PC-3 (cell line): ENCODE measurements around the gene TUBGCP3. TPM values are rescaled to one million over a fixed set of nuclear protein-coding genes. Genes with fewer than 3 reads are reported as not detected.

ENCODE experiments used
- ATAC-seq: fragments of 200-7000 bp; cut with Tn5 transposase; 2 replicates; pipeline ENCODE4 v1.9.1; 2020; ENCODE audit warnings: mild to moderate bottlenecking, moderate library complexity
- BruUV-seq: library from RNA; stranded (reverse); fragments of 400-500 nt; replicated peaks from 2 replicates; lab custom pipeline; 2021; lab: Mats Ljungman, UMichigan
- CTCF ChIA-PET: fragments of 300-600 bp; sonication (Branson Sonifier 250); formaldehyde crosslinking; loops from one replicate; lab custom pipeline; 2022; ENCODE audit warnings: antibody characterized with exemption; lab: Charles Lee
- POLR2A ChIA-PET: fragments of 300-600 bp; sonication (Branson Sonifier 250); formaldehyde crosslinking; loops from one replicate; lab custom pipeline; 2022; ENCODE audit warnings: antibody characterized with exemption; ENCODE audit not compliant: unreplicated experiment; lab: Charles Lee
- DNase-seq: peaks from one replicate; pipeline ENCODE4 v3.0.0-alpha.2; 2015
- H2AFZ ChIP-seq: fragments of 300-600 bp; sonication (generic); 2 replicates; pipeline ENCODE4 v1.6.0; 2016; ENCODE audit warnings: antibody characterized with exemption, low read length
- H3F3A ChIP-seq: fragments of 300-600 bp; sonication (generic); one replicate; pipeline ENCODE4 v1.6.0; 2017; ENCODE audit warnings: antibody characterized with exemption, low read length, control low read depth, mild to moderate bottlenecking; ENCODE audit not compliant: unreplicated experiment
- H3K27ac ChIP-seq: fragments of 300-600 bp; sonication (generic); 2 replicates; pipeline ENCODE4 v1.5.1; 2016; ENCODE audit warnings: mild to moderate bottlenecking, low read length
- H3K27me3 ChIP-seq: fragments of 300-600 bp; sonication (generic); 2 replicates; pipeline ENCODE4 v1.6.1; 2016; ENCODE audit warnings: low read length, mixed read lengths
- H3K36me3 ChIP-seq: fragments of 300-600 bp; sonication (generic); 2 replicates; pipeline ENCODE4 v1.6.1; 2016; ENCODE audit warnings: low read depth, mixed run types, low read length, mixed read lengths
- H3K4me1 ChIP-seq: fragments of 300-600 bp; sonication (generic); 2 replicates; pipeline ENCODE4 v1.5.1; 2016; ENCODE audit warnings: low read length; ENCODE audit not compliant: insufficient read depth
- H3K4me2 ChIP-seq: fragments of 300-600 bp; sonication (generic); 2 replicates; pipeline ENCODE4 v1.6.0; 2016; ENCODE audit warnings: low read length
- H3K4me3 ChIP-seq: fragments of 300-600 bp; sonication (generic); 2 replicates; pipeline ENCODE4 v1.5.1; 2016; ENCODE audit warnings: mild to moderate bottlenecking, low read length, mixed read lengths
- H3K79me2 ChIP-seq: fragments of 300-600 bp; sonication (generic); 2 replicates; pipeline ENCODE4 v1.6.1; 2017; ENCODE audit warnings: low read length, mixed read lengths
- H3K9ac ChIP-seq: fragments of 300-600 bp; sonication (generic); 2 replicates; pipeline ENCODE4 v1.6.0; 2016; ENCODE audit warnings: mild to moderate bottlenecking, low read length
- H3K9me2 ChIP-seq: fragments of 300-600 bp; sonication (generic); replicated peaks from 2 replicates; pipeline ENCODE4 v1.6.1; 2016; ENCODE audit warnings: mixed run types, low read length, mixed read lengths
- H3K9me3 ChIP-seq: fragments of 300-600 bp; sonication (generic); 2 replicates; pipeline ENCODE4 v1.6.1; 2016; ENCODE audit warnings: low read length, mixed read lengths
- H4K20me1 ChIP-seq: fragments of 300-600 bp; sonication (generic); 2 replicates; pipeline ENCODE4 v1.6.1; 2016; ENCODE audit warnings: low read length, mixed read lengths
- CTCF ChIP-seq: fragments of 300-600 bp; sonication (generic); conservative IDR thresholded peaks from 2 replicates; pipeline ENCODE4 v1.5.1; 2017; ENCODE audit warnings: antibody characterized with exemption, low read depth, mild to moderate bottlenecking, low read length
- EZH2 ChIP-seq: fragments of 300-600 bp; sonication (generic); IDR thresholded peaks from one replicate; pipeline ENCODE4 v1.6.1; 2017; ENCODE audit warnings: antibody characterized with exemption, mild to moderate bottlenecking, low read length; ENCODE audit not compliant: unreplicated experiment
- EZH2phosphoT487 ChIP-seq: fragments of 300-600 bp; sonication (generic); IDR thresholded peaks from 2 replicates; pipeline ENCODE4 v1.6.1; 2018; ENCODE audit warnings: mild to moderate bottlenecking, antibody characterized with exemption, low read length, borderline replicate concordance
- intact Hi-C: fragments of 100-400 bp; cut with micrococcal nuclease; formaldehyde crosslinking; loops from 2 replicates; pipeline ENCODE4 v1.9.0; 2023
- total RNA-seq: library from RNA; depleted of rRNA; stranded (reverse); fragments of >200 nt; gene quantifications from 2 replicates; pipeline ENCODE4 v1.2.3, GENCODE V29; 2014

Gene TUBGCP3
- total RNA-seq, 1 experiment from 2014 or later, result 25.8 TPM

- no peaks in the 10 kb centered on the region for H3K4me1 ChIP-seq
- DNase-seq (no peak), ATAC-seq (no peak)
- peaks cover 19% of the 10 kb centered on the region; the same call in 1 of the 2 replicates for H3K27me3 ChIP-seq
- no peaks in the 10 kb centered on the region for H3K79me2 ChIP-seq
- intact Hi-C loops, result no loop called here
- H4K20me1 ChIP-seq, result no peaks in the 10 kb centered on the region
- no peaks in the 10 kb centered on the region for H3F3A ChIP-seq
- no peak overlapping the region for H3K4me2 ChIP-seq
- CTCF ChIA-PET, result no interaction called here
- no peaks in the 10 kb centered on the region for H3K9me2 ChIP-seq
- no peak overlapping the region for H3K27ac ChIP-seq
- no peak overlapping the region for H3K4me3 ChIP-seq
- TF ChIP-seq EZH2, result no peak
- TF ChIP-seq EZH2phosphoT487, result no peak
- TF ChIP-seq CTCF, result no peak
- no peaks in the 10 kb centered on the region for H3K9me3 ChIP-seq
- H2AFZ ChIP-seq, result no peak overlapping the region
- H3K36me3 ChIP-seq, result no peaks in the 10 kb centered on the region
- no peak overlapping the region for H3K9ac ChIP-seq
- POLR2A ChIA-PET, result no interaction called here
- no TSS peak for BruUV-seq
Observed at GRCh38 chr13:112450904-112451240, 137.1 kb downstream of the TUBGCP3 start.

GRCh38 chr13:112450118-112450903 lies 137.6 kb downstream of the TUBGCP3 start:
- H3K27ac ChIP-seq, result no peak overlapping the region
- no peaks in the 10 kb centered on the region for H3K9me2 ChIP-seq
- H3K4me1 ChIP-seq, result no peaks in the 10 kb centered on the region
- no peaks in the 10 kb centered on the region for H3K9me3 ChIP-seq
- H2AFZ ChIP-seq, result no peak overlapping the region
- ChIA-PET CTCF (no interaction called here), POLR2A (no interaction called here)
- no peaks in the 10 kb centered on the region for H3K79me2 ChIP-seq
- intact Hi-C loops, result no loop called here
- H3K4me2 ChIP-seq, result no peak overlapping the region
- DNase-seq, result no peak
- no peaks in the 10 kb centered on the region for H4K20me1 ChIP-seq
- no peaks in the 10 kb centered on the region for H3K36me3 ChIP-seq
- H3K9ac ChIP-seq, result no peak overlapping the region
- TF ChIP-seq EZH2 (no peak), CTCF (no peak), EZH2phosphoT487 (no peak)
- BruUV-seq, result no TSS peak
- peaks cover 19% of the 10 kb centered on the region; the same call in 1 of the 2 replicates for H3K27me3 ChIP-seq
- no peak overlapping the region for H3K4me3 ChIP-seq
- H3F3A ChIP-seq, result no peaks in the 10 kb centered on the region
- ATAC-seq, result no peak

- no peaks in the 10 kb centered on the region for H3K79me2 ChIP-seq
Observed at GRCh38 chr13:112449545-112449930, 138.4 kb downstream of the TUBGCP3 start.

More at GRCh38 chr13:112449545-112449930, 138.4 kb downstream of the TUBGCP3 start:
- H3K4me1 ChIP-seq, result no peaks in the 10 kb centered on the region
- DNase-seq (no peak), ATAC-seq (no peak)
- no peak overlapping the region for H3K9ac ChIP-seq
- no peaks in the 10 kb centered on the region for H3K9me3 ChIP-seq
- H3F3A ChIP-seq, result no peaks in the 10 kb centered on the region
- no peaks in the 10 kb centered on the region for H4K20me1 ChIP-seq
- intact Hi-C loops, result no loop called here
- no TSS peak for BruUV-seq
- POLR2A ChIA-PET, result no interaction called here
- no peak overlapping the region for H3K4me3 ChIP-seq
- H3K36me3 ChIP-seq, result no peaks in the 10 kb centered on the region
- H3K9me2 ChIP-seq, result no peaks in the 10 kb centered on the region
- CTCF ChIA-PET, result no interaction called here
- TF ChIP-seq EZH2 (no peak), EZH2phosphoT487 (no peak), CTCF (no peak)
- no peak overlapping the region for H3K4me2 ChIP-seq
- no peak overlapping the region for H2AFZ ChIP-seq
- H3K27ac ChIP-seq, result no peak overlapping the region
- peaks cover 23% of the 10 kb centered on the region; the same call in 1 of the 2 replicates for H3K27me3 ChIP-seq
